PFSK-1 (cell line): Measurements from ENCODE around the gene SH3TC1.

Experiments
- FOXP2 ChIP-seq: optimal IDR thresholded peaks from 2 replicates; pipeline ENCODE3; 2011; ENCODE audit warnings: borderline replicate concordance, control low read depth, inconsistent platforms; ENCODE audit not compliant: insufficient read depth; ENCODE audit errors: extremely low read length, extremely low read depth
- POLR2AphosphoS5 ChIP-seq: IDR thresholded peaks from 2 replicates; pipeline ENCODE4 v1.6.1; 2012; ENCODE audit warnings: low read depth, mild to moderate bottlenecking, control low read depth, low read length, moderate library complexity
- REST ChIP-seq, 2 experiments: IDR thresholded peaks; 2 replicates each; pipeline versions ENCODE4 v1.6.1 to v1.8.0; 2011 to 2012; ENCODE audit warnings: low read depth in 2 of 2, low read length in 2 of 2, control low read depth in 1 of 2, inconsistent platforms in 1 of 2, mild to moderate bottlenecking in 1 of 2, moderate library complexity in 1 of 2; ENCODE audit not compliant: insufficient read depth in 1 of 2
- SIN3A ChIP-seq: IDR thresholded peaks from 2 replicates; pipeline ENCODE4 v1.6.1; 2012; ENCODE audit warnings: mild to moderate bottlenecking, low read length, moderate library complexity, borderline replicate concordance; ENCODE audit not compliant: insufficient read depth
- TAF1 ChIP-seq: IDR thresholded peaks from 2 replicates; pipeline ENCODE4 v1.6.1; 2012; ENCODE audit warnings: low read length, control low read depth, borderline replicate concordance; ENCODE audit not compliant: insufficient read depth

The SH3TC1 gene

DNA sequence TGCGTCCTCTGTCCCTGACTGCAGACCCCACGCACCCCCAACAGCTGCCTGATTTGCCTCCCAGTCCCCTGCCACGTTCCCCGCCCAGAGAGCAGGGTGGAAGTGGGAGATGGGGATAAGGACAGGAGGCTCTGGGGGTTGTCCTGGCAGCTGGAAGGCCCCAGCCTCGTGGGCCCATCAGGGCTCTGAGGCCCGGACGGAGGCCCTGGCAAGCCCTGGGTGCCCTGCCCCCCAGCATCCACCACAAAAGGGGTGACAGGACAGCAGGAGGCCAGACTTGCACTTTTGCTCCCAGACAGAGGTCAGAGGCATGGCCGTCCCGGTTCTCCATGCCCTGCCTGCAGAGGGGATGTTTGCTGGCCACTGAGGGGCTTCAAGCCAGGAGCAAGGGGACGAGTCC, 4.7 kb downstream of the SH3TC1 start:
- TF ChIP-seq POLR2AphosphoS5 (no peak), TAF1 (no peak), FOXP2 (no peak), REST (IDR thresholded peaks at IDR 0.05; ENCODE audit: insufficient read depth in 1 of 2, low read depth in 2 of 2, low read length in 2 of 2) (no peak), SIN3A (no peak)

DNA sequence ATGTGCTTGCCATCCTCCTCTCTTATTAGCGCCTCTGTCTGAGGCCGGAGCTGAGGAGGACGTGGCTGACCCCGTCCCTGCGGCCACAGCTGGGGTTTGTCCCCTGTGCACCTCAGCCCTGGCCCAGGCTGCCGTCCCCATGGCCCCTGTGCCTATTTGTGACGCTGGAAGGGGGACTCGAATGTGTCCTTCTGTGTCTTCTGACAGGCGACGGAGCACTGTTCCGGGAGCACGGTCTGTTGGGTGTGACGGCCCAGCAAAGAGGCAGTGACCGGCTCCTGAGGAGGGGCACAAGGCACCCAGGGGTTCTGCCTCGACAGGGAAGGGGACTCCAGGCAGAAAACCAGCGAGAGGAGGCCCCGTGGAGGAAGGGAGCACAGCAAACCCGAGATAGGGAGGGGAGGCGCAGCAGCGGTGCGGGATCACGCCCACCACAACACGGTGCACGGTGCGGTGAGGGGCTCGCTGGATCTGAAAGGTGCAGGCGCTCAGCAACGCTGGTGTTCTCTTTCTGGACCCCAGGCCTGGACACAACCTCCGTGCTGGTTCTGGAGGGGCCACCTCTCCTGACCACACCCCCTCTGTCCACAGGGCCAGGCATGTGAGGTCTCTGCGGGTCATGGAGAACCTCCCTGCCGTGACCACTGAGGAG, 5.6 kb downstream of the SH3TC1 start:
- TF ChIP-seq TAF1 (no peak), FOXP2 (no peak), POLR2AphosphoS5 (no peak), REST (IDR thresholded peaks at IDR 0.05; ENCODE audit: insufficient read depth in 1 of 2, low read depth in 2 of 2, low read length in 2 of 2) (no peak), SIN3A (no peak)

GRCh38 chr4:8205241-8205707, 6.2 kb downstream of the SH3TC1 start:
- TF ChIP-seq REST (IDR thresholded peaks at IDR 0.05; ENCODE audit: insufficient read depth in 1 of 2, low read depth in 2 of 2, low read length in 2 of 2) (no peak), POLR2AphosphoS5 (no peak), FOXP2 (no peak), SIN3A (no peak), TAF1 (no peak)

GRCh38 chr4:8205749-8206611, 6.9 kb downstream of the SH3TC1 start:
- TF ChIP-seq REST (IDR thresholded peaks at IDR 0.05; ENCODE audit: insufficient read depth in 1 of 2, low read depth in 2 of 2, low read length in 2 of 2) (no peak), FOXP2 (no peak), TAF1 (no peak), POLR2AphosphoS5 (no peak)
